Astrocyte (in vitro differentiated cells and primary cell): ENCODE results near the gene FLYWCH1. TPM values are rescaled to one million over a fixed set of nuclear protein-coding genes. Genes with fewer than 3 reads are reported as not detected.
A peak's percentile ranks its signal among the peaks of the same experiment; 100 is the strongest.

Source experiments
- DNase-seq: peaks from one replicate; pipeline ENCODE4 v3.0.0-alpha.2; 2010; ENCODE audit warnings: low read depth
- FAIRE-seq: peaks from 2 replicates; lab custom pipeline; 2011; peaks lifted over from hg19 to GRCh38; lab: Jason Lieb, UNC
- H2AFZ ChIP-seq: 2 replicates; pipeline ENCODE4 v1.6.0; 2012; ENCODE audit warnings: low read depth, low read length, inconsistent platforms
- H3K27ac ChIP-seq: 2 replicates; pipeline ENCODE4 v1.5.1; 2011; ENCODE audit warnings: low read depth, low read length, inconsistent platforms
- H3K27me3 ChIP-seq: 2 replicates; pipeline ENCODE4 v1.6.0; 2011; ENCODE audit warnings: low read length, inconsistent platforms; ENCODE audit not compliant: insufficient read depth
- H3K36me3 ChIP-seq: 2 replicates; pipeline ENCODE4 v1.5.1; 2011; ENCODE audit warnings: low read length, inconsistent platforms; ENCODE audit not compliant: insufficient read depth
- H3K4me1 ChIP-seq: 2 replicates; pipeline ENCODE4 v1.5.1; 2011; ENCODE audit warnings: low read length, inconsistent platforms; ENCODE audit not compliant: insufficient read depth
- H3K4me2 ChIP-seq: 2 replicates; pipeline ENCODE4 v1.6.0; 2012; ENCODE audit warnings: low read length, inconsistent platforms
- H3K4me3 ChIP-seq: 2 replicates; pipeline ENCODE4 v1.5.1; 2011; ENCODE audit warnings: low read depth, mild to moderate bottlenecking, low read length, inconsistent platforms; ENCODE audit not compliant: insufficient read depth
- H3K79me2 ChIP-seq: 2 replicates; pipeline ENCODE4 v1.6.0; 2012; ENCODE audit warnings: mild to moderate bottlenecking, low read length, inconsistent platforms; ENCODE audit not compliant: insufficient read depth
- H3K9ac ChIP-seq: 2 replicates; pipeline ENCODE4 v1.6.0; 2012; ENCODE audit warnings: mild to moderate bottlenecking, low read length, inconsistent platforms
- H3K9me3 ChIP-seq: 2 replicates; pipeline ENCODE4 v1.5.1; 2012; ENCODE audit warnings: low read depth, mild to moderate bottlenecking, low read length, inconsistent platforms; ENCODE audit not compliant: insufficient read depth
- H4K20me1 ChIP-seq: 2 replicates; pipeline ENCODE4 v1.6.0; 2012; ENCODE audit warnings: low read length, inconsistent platforms; ENCODE audit not compliant: insufficient read depth
- H3K27ac Mint-ChIP-seq: one replicate; pipeline ENCODE4 v1.8.0; 2021; ENCODE audit warnings: mild to moderate bottlenecking, mixed read lengths; ENCODE audit not compliant: unreplicated experiment
- H3K27me3 Mint-ChIP-seq: one replicate; pipeline ENCODE4 v1.8.0; 2021; ENCODE audit warnings: low read depth, mixed read lengths; ENCODE audit not compliant: unreplicated experiment
- H3K36me3 Mint-ChIP-seq: one replicate; pipeline ENCODE4 v1.8.0; 2021; ENCODE audit warnings: low read depth, mixed read lengths; ENCODE audit not compliant: unreplicated experiment
- H3K4me1 Mint-ChIP-seq: one replicate; pipeline ENCODE4 v1.8.0; 2021; ENCODE audit warnings: low read depth, mixed read lengths; ENCODE audit not compliant: unreplicated experiment
- H3K4me3 Mint-ChIP-seq: one replicate; pipeline ENCODE4 v1.8.0; 2021; ENCODE audit warnings: mild to moderate bottlenecking, moderate library complexity, mixed read lengths; ENCODE audit not compliant: unreplicated experiment
- H3K9me3 Mint-ChIP-seq: one replicate; pipeline ENCODE4 v1.8.0; 2021; ENCODE audit warnings: mild to moderate bottlenecking, mixed read lengths; ENCODE audit not compliant: unreplicated experiment
- CTCF ChIP-seq: IDR thresholded peaks from 2 replicates; pipeline ENCODE4 v1.5.1; 2011; ENCODE audit warnings: low read depth, mild to moderate bottlenecking, inconsistent platforms, low read length, moderate library complexity; ENCODE audit not compliant: insufficient read depth
- EZH2 ChIP-seq: IDR thresholded peaks from 2 replicates; pipeline ENCODE4 v1.6.1; 2012; ENCODE audit warnings: mild to moderate bottlenecking, low read length, inconsistent platforms; ENCODE audit not compliant: insufficient read depth
- total RNA-seq: library from RNA; stranded (reverse); gene quantifications from 2 replicates; pipeline ENCODE4 v1.2.1, GENCODE V29; 2021

Gene FLYWCH1
- total RNA-seq, 1 donor from 2014 or later, result 58.9 TPM

- Mint-ChIP-seq H3K27me3 (peaks cover 10% of the 10 kb centered on the region), H3K9me3 (peaks cover 2% of the 10 kb centered on the region), H3K27ac (peak overlapping the region; percentile 62), H3K4me1 (peaks cover 4% of the 10 kb centered on the region), H3K36me3 (no peaks in the 10 kb centered on the region), H3K4me3 (peak overlapping the region; percentile 34)
- H3K4me1 ChIP-seq, result peaks cover 9% of the 10 kb centered on the region
- no peak overlapping the region for H3K27ac ChIP-seq
- no peak overlapping the region for H3K9ac ChIP-seq
- no peaks in the 10 kb centered on the region for H4K20me1 ChIP-seq
- FAIRE-seq, result no peak
- peaks cover under 1% of the 10 kb centered on the region for H3K9me3 ChIP-seq
- TF ChIP-seq CTCF (no peak), EZH2 (no peak)
- DNase-seq, result no peak
- no peaks in the 10 kb centered on the region for H3K79me2 ChIP-seq
- H3K4me3 ChIP-seq, result no peak overlapping the region
- no peak overlapping the region for H2AFZ ChIP-seq
- no peaks in the 10 kb centered on the region for H3K36me3 ChIP-seq
- no peak overlapping the region for H3K4me2 ChIP-seq
- no peaks in the 10 kb centered on the region for H3K27me3 ChIP-seq
Observed at GRCh38 chr16:2866431-2866830, 45.3 kb upstream of the FLYWCH1 start.

- no peaks in the 10 kb centered on the region for H3K36me3 ChIP-seq
- Mint-ChIP-seq H3K27ac (peak overlapping the region; percentile 96), H3K36me3 (no peaks in the 10 kb centered on the region), H3K9me3 (peaks cover 1% of the 10 kb centered on the region), H3K4me3 (peak overlapping the region; percentile 83), H3K4me1 (peaks cover 4% of the 10 kb centered on the region), H3K27me3 (peaks cover 10% of the 10 kb centered on the region)
- no peaks in the 10 kb centered on the region for H4K20me1 ChIP-seq
- no peaks in the 10 kb centered on the region for H3K27me3 ChIP-seq
- DNase-seq, result no peak
- peak overlapping the region; percentile 88 for H3K27ac ChIP-seq
- peak overlapping the region; percentile 79 for H2AFZ ChIP-seq
- peaks cover 9% of the 10 kb centered on the region for H3K4me1 ChIP-seq
- H3K4me3 ChIP-seq, result peak overlapping the region; percentile 61
- no peaks in the 10 kb centered on the region for H3K9me3 ChIP-seq
- no peaks in the 10 kb centered on the region for H3K79me2 ChIP-seq
- TF ChIP-seq CTCF (no peak), EZH2 (no peak)
- H3K9ac ChIP-seq, result peak overlapping the region; percentile 82
- peak overlapping the region; percentile 85 for H3K4me2 ChIP-seq
- no peak for FAIRE-seq
Observed at GRCh38 chr16:2867661-2867986, 44.1 kb upstream of the FLYWCH1 start.

- H3K36me3 ChIP-seq, result no peaks in the 10 kb centered on the region
- Mint-ChIP-seq H3K36me3 (no peaks in the 10 kb centered on the region), H3K9me3 (peaks cover 1% of the 10 kb centered on the region), H3K4me3 (peak overlapping the region; percentile 83), H3K27ac (peak overlapping the region; percentile 96), H3K4me1 (peaks cover 4% of the 10 kb centered on the region), H3K27me3 (peaks cover 10% of the 10 kb centered on the region)
- DNase-seq (peak; percentile 89), FAIRE-seq (no peak)
- peak overlapping the region; percentile 79 for H2AFZ ChIP-seq
- H3K9ac ChIP-seq, result peak overlapping the region; percentile 82
- no peaks in the 10 kb centered on the region for H3K79me2 ChIP-seq
- peak overlapping the region; percentile 85 for H3K4me2 ChIP-seq
- H3K4me1 ChIP-seq, result peaks cover 9% of the 10 kb centered on the region
- H3K9me3 ChIP-seq, result no peaks in the 10 kb centered on the region
- H3K27ac ChIP-seq, result peak overlapping the region; percentile 88
- peak overlapping the region; percentile 61 for H3K4me3 ChIP-seq
- TF ChIP-seq CTCF (peak; percentile 87), EZH2 (no peak)
- H4K20me1 ChIP-seq, result no peaks in the 10 kb centered on the region
- H3K27me3 ChIP-seq, result no peaks in the 10 kb centered on the region
Observed at GRCh38 chr16:2867987-2868789, 43.5 kb upstream of the FLYWCH1 start.
